HG02678 (cell line): ENCODE results near the gene BAAT.
"Not testable (repeated sequence)": the region's sequence is repeated elsewhere in the genome, so short reads cannot be mapped to it uniquely, and the experiment has no call there.

Experiments used
- ATAC-seq: cut with Tn5 transposase; IDR thresholded peaks from one replicate; pipeline ENCODE4 v1.9.1; 2021; ENCODE audit warnings: mild to moderate bottlenecking, moderate library complexity; ENCODE audit not compliant: unreplicated experiment

The BAAT gene

DNA sequence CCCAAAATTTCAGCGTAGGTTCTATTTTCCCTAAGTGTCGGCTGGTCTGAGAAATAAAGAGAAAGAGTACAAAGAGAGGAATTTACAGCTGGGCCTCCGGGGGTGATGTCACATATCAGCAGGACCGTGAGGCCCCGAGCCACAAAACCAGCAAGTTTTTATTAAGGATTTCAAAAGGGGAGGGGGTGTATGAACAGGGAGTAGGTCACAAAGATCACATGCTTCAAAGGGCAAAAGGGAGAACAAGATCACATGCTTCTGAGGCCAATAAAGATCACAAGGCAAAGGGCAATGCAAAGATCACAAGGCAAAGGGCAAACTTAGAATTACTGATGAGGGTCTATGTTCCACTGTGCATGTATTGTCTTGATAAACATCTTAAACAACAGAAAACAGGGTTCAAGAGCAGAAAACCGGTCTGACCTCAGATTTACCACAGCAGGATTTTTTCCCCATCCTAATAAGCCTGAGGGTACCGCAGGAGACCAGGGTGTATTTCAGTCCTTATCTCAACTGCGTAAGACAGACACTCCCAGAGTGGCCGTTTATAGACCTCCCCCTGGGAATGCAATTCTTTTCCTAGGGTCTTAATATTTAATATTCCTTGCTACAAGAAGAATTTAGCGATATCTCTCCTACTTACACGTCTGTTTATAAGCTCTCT is at the start of gene BAAT:
BAAT (minus strand) TSS at position 134 of the 664 bp plus-strand sequence. CDS start 13,602 bp downstream, outside the sequence.
- not testable (repeated sequence) for ATAC-seq

DNA sequence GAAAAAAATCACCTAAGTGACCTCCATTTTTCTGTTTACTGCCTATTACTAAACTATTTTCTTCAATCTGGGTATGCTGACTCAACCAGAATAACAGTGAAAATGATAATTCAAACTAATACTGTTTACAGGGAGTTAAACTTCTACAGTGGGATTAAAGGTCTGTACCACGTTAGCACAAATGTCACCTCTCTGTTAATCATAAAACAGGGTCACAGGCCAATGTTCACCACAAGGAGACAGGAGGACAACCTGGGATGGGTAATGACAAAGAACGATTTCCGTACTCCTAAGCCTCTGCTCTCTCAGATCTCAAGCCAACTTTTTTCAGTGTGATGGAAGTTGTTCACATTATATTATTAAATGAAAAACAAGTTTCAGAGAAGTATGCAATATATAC is 48.4 kb upstream of the BAAT start:
- ATAC-seq: no peak

DNA sequence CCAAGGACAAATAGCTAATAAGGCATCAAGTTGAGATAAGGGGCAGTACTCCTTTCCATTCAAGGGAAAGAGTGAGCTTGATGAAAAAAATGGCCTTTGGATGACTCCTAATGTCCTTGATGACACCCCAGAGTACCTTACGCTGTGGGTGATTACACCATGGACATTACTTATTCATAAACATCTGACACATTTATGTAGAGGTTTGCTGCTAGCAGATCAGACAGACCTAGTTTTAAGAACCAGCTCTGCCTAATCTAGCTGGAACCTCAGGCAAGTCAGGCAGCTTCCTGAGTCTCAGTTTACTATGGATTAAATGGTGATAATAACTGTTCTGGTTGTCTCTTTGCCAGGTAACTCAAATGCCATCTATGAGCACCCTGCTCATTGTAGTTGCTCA is 47.9 kb upstream of the BAAT start:
- no peak for ATAC-seq

GRCh38 chr9:101432171-101432570 is 47.4 kb upstream of the BAAT start:
- ATAC-seq: no peak

DNA sequence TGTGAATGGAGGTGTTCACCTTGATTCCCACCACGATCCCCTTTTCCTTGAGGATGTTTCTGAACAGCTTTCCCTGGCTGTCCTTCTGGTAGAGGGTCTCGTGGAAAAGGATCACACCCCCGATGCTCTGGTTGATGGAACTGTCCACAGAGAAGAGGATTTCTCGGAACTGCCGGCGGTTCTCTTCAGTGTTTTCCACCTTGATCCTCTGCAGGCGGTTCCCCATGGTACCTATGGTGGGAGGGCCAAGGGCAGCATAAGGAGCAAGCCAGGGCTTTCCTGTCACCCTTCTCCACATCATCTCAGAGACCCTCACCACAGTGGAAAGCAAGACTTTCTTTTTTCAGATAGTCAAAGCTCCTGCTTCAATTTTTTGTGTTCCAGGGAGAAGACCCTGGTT is 44.9 kb upstream of the BAAT start:
- no peak for ATAC-seq

- no peak for ATAC-seq
Observed at GRCh38 chr9:101428909-101429308, 44.1 kb upstream of the BAAT start.

DNA sequence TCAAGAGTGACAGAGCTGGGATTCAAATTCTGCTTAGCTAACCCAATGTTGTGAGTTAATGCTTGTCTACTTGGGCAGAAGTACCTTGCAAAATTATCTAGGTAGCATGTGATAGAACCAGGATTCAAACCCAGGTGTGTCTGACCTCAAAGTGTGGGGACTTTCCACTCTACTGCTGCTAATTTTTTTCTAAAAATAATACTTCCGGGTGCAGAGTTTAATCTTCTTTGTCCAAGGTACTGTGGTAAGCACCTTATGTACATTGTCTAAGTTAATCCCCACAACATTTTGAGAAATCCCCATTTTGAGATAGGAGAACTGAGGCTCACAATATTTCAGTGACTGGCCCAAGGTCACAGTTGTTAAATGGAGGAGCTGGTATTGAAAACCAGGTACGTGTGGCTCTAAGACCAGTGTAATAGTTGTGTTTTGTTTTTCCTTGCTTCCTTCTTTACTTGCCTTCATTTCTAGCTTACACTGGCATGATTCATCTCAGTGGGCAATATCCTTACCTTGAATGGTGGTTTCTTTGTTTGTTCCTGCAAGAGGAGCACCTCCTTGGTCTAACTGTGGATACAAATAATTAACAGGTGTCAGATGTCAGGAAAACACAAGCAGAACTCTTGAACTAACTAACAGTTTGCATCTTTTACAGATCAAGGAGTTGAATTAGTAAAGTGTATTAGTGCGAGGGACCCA is 43.3 kb upstream of the BAAT start:
- ATAC-seq: peak; percentile 67

DNA sequence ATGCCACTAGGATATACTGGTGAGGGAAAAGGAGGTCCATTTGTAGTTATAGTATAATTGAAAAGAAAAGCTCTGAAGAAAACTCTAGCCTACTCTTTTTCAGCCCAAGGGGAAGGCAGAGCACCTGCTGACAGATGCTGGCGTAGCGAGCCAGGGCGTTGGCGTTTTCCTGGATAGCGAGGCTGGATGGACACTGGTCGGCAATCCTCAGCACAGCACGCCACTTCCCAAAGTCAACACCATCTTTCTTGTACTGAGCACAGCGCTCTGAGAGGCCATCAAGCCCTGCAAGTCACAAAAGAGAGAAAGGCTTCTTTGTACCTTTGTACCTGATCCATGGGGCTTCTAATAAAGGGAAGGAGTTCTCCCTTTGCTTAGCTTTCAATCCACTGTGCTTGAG is 42.6 kb upstream of the BAAT start:
- no peak for ATAC-seq

DNA sequence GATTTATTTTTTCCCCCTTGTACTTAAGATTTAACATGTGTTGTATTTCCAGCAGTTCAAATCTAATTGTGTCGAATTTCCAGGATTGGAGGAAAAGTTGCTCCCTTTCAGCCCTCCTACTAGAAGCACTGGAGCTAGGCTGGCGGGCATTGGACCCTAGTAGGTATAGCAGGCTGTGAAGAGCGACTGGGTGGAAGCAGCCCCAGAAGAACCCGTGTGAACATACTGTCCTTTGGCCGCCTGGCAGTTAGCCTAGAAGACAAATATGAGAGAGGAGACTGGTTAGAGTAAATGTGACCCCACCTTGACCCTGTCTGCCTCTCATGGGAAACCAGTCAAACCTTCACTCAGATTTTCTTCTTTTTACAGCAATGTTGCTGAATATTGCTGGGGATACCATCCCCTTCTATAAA is 36.9 kb upstream of the BAAT start:
- ATAC-seq: no peak

DNA sequence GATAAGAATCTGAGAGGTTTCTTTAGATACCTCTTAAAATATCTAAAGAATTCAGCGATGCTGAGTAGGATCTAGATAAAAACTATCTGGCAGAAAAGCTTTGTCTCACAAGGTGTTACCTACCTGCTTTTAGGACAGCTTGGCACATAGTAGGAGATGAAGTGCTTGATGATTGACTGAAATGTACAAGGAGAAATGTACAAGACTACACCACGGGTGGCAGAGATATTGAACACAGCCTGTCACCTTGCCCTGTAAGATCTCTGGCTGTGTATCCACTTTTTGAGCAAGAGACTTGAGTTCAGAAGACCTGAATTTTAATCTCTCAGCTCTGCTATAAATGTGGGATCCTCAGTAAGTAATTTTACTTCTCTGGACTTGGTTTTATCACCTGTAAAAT is 35.1 kb upstream of the BAAT start:
- no peak for ATAC-seq

DNA sequence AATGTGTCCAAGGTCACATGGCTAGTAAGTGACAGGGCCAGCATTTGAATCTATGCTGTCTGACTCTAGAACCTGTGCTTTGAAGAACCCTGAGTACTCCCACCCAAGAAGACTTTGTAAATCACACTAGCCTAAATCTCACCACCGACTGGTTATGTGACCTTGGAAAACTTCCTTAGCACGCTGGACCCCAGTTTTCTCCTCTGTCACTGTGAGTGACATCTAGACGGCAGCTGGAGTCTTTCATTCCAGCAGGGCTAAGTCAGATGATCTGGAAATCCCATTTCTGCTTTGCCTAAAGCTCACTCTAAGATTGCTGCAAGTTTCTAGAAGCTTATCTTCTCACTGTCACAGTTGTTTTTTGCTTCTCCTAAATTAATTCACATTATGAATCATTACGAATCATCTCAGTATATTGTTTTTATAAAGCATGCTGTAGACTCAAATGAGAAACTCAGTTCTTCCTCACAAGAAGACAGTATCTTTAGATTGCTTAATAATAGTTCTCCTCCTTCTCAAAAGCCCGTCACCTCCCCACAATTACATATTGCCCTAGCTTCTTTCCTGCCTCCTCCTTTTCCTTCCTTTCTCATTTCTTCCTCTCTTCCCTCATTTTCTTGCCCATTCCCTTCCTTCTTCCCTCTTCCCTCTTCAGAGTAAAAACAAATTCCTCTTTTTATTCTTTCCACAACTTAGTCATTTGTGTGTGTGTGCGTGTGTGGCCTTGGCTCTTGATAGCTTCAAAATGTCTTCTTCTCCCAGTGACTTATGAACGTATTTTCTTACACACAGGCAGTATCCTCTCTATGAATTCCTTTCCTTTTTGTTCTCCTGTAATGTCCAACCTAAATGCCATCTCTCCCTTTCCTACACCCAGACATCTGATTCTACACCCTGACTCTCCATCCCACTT is 34.0 kb upstream of the BAAT start:
- ATAC-seq: no peak

DNA sequence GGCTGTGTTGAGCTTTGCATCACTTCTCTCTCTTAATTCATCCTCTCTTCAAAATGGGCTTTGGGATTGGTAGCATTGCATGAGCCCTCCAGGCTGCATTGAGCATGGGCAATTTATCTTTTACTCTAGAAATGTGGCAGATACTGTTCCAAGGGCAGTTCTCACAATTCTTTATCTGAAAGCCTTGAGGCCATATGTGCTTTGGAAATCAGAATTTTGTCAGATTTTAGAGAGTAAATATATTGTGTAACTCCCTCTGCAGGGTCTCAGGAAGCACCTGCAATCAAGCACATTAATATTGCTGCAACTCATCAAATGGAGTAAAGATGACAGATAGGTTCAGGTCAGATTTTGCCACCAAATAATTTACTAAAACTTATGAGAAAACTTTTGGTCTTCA is 33.2 kb upstream of the BAAT start:
- no peak for ATAC-seq

GRCh38 chr9:101417389-101417788 is 32.6 kb upstream of the BAAT start:
- no peak for ATAC-seq

GRCh38 chr9:101415578-101415977 is 30.8 kb upstream of the BAAT start:
- no peak for ATAC-seq

- ATAC-seq: no peak
Observed at GRCh38 chr9:101414839-101415238, 30.0 kb upstream of the BAAT start.

DNA sequence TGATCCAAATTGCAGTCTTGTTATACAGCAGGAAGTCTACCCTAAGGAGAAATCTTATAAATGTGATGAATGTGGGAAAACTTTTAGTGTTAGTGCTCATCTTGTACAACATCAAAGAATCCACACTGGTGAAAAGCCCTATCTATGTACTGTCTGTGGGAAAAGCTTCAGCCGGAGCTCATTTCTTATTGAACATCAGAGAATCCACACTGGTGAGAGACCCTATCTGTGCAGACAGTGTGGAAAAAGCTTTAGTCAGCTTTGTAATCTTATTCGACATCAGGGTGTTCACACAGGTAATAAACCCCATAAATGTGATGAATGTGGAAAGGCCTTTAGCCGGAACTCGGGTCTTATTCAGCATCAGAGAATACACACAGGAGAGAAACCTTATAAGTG is 24.3 kb upstream of the BAAT start:
- no peak for ATAC-seq

GRCh38 chr9:101408374-101409078 is 23.7 kb upstream of the BAAT start:
- no peak for ATAC-seq

DNA sequence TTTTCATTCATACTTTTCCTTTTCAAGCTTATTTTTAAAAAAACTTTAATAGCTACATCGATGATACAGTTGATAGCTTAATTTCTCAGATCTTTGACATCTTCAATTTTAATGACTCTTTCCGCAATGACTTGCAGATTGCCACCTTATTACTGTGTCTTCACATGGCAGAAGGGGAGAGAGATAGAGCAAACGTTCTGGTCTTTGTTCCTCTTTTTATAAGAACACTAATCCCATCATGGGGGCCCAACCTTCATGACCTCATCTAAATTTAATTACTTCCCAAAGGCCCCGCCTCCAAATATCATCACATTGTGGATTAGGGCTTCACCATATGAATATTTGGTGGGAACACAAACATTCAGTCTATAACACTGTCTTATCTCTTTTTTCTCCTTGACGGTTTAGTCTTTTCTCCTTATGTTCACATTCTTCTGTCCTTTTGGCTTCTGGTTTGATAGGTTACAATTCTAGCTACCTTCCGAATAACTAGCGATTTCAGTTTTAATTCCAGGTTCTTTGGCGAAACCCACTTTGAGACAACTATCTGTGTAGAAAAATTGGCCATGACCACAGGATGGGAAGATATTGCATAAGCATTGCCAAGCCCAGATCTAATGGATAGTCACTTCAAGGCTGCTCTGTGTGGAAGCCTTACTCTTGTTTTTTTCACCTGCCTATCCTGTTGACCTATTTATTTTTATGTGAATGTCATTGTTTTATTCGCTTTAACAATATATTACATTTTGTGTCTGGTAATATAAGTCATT is 18.9 kb upstream of the BAAT start:
- no peak for ATAC-seq

GRCh38 chr9:101400120-101400519 is 15.3 kb upstream of the BAAT start:
- ATAC-seq: no peak

DNA sequence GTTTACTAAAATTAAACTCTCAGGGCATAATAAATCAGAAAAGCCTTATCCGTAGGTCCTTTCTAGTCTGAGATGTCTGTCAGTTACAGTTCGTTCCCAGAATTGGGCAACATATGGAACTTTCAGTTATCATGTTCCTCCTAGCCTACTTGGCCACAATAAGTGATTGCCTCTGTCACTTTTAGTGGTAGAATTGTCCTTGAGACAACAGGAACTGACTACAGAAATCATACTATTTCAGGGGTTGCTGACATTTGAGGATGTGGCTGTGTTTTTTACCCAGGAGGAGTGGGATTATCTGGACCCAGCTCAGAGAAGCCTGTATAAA is 14.8 kb upstream of the BAAT start:
- no peak for ATAC-seq
